ENCODE results near the gene CELA3A.
"Not testable (repeated sequence)": the region's sequence is repeated elsewhere in the genome, so short reads cannot be mapped to it uniquely, and the experiment has no call there.

DNA sequence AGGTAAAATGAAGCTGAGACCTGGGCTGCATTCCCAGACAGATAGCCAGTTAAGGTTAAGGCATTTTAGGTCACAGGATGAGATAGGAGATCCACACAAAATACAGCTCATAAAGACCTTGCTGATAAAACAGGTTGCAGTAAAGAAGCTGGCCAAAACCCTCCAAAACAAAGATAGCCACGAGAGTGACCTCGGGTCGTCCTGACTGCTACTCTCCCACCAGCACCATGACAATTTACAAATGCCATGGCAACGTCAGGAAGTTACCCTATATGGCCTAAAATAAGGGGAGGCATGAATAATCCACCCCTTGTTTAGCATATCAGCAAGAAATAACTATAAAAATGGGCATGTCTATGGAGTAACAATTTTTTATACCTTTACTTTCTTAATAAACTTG, 30.9 kb upstream of the CELA3A start:
- TF ChIP-seq, protein P1, sequence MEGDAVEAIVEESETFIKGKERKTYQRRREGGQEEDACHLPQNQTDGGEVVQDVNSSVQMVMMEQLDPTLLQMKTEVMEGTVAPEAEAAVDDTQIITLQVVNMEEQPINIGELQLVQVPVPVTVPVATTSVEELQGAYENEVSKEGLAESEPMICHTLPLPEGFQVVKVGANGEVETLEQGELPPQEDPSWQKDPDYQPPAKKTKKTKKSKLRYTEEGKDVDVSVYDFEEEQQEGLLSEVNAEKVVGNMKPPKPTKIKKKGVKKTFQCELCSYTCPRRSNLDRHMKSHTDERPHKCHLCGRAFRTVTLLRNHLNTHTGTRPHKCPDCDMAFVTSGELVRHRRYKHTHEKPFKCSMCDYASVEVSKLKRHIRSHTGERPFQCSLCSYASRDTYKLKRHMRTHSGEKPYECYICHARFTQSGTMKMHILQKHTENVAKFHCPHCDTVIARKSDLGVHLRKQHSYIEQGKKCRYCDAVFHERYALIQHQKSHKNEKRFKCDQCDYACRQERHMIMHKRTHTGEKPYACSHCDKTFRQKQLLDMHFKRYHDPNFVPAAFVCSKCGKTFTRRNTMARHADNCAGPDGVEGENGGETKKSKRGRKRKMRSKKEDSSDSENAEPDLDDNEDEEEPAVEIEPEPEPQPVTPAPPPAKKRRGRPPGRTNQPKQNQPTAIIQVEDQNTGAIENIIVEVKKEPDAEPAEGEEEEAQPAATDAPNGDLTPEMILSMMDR (IDR thresholded peaks at IDR 0.05 in 4 of 5, conservative IDR thresholded peaks at IDR 0.05 in 1 of 5): not testable (repeated sequence)
- not testable (repeated sequence) for TF ChIP-seq POLR2A (IDR thresholded peaks at IDR 0.05)
